ELR (cell line): ENCODE results near the gene MAD1L1.
A peak's percentile ranks its signal among the peaks of the same experiment; 100 is the strongest.
"Not testable (repeated sequence)": the region's sequence is repeated elsewhere in the genome, so short reads cannot be mapped to it uniquely, and the experiment has no call there.

Experiments
- DNase-seq: peaks from one replicate; pipeline ENCODE4 v3.0.0-alpha.2; 2015; ENCODE audit warnings: low read depth

The MAD1L1 gene

GRCh38 chr7:1860881-1861798, 371.6 kb downstream of the MAD1L1 start:
- DNase-seq, result not testable (repeated sequence)

- no peak for DNase-seq
Observed at GRCh38 chr7:1859266-1860035, 373.3 kb downstream of the MAD1L1 start.

- DNase-seq, result no peak
Observed at GRCh38 chr7:1858435-1859265, 374.1 kb downstream of the MAD1L1 start.

- DNase-seq, result no peak
Observed at GRCh38 chr7:1857487-1858421, 375.0 kb downstream of the MAD1L1 start.

GRCh38 chr7:1856888-1857441, 375.8 kb downstream of the MAD1L1 start:
- DNase-seq, result no peak

GRCh38 chr7:1856161-1856887, 376.4 kb downstream of the MAD1L1 start:
- no peak for DNase-seq

GRCh38 chr7:1855725-1856160, 377.0 kb downstream of the MAD1L1 start:
- no peak for DNase-seq

GRCh38 chr7:1854866-1855724, 377.6 kb downstream of the MAD1L1 start:
- no peak for DNase-seq

- no peak for DNase-seq
Observed at GRCh38 chr7:1853986-1854865, 378.5 kb downstream of the MAD1L1 start.

GRCh38 chr7:1853431-1853985, 379.2 kb downstream of the MAD1L1 start:
- no peak for DNase-seq

GRCh38 chr7:1852517-1853430, 380.0 kb downstream of the MAD1L1 start:
- DNase-seq, result no peak

GRCh38 chr7:1851721-1852516, 380.8 kb downstream of the MAD1L1 start:
- DNase-seq, result no peak

- peak; percentile 70 for DNase-seq
Observed at GRCh38 chr7:1850976-1851571, 381.7 kb downstream of the MAD1L1 start.

GRCh38 chr7:1850111-1850975, 382.4 kb downstream of the MAD1L1 start:
- DNase-seq, result no peak
